Tibial nerve (tissue), 4 donors: Measurements from ENCODE around the gene FUT8.

ENCODE experiments used
- CTCF ChIP-seq, 5 experiments: fragments of 200-600 bp in 3 of 5; fragments of 450-650 bp in 2 of 5; sonication (generic) in 3 of 5; IDR thresholded peaks; one replicate each; pipeline ENCODE4 v1.5.1; 2016 to 2019; ENCODE audit warnings: antibody characterized with exemption in 5 of 5, mild to moderate bottlenecking in 3 of 5, moderate library complexity in 2 of 5
- EP300 ChIP-seq, 2 donors: sonication (generic); formaldehyde crosslinking; IDR thresholded peaks; one replicate each; pipeline ENCODE4 v1.6.1; 2017; ENCODE audit warnings: antibody characterized with exemption in 2 of 2, mild to moderate bottlenecking in 1 of 2

- TF ChIP-seq CTCF (IDR thresholded peaks at IDR 0.05) = no peak
- TF ChIP-seq EP300 (IDR thresholded peaks at IDR 0.05) = no peak
Measured at GRCh38 chr14:65495196-65495595, 82.7 kb downstream of the FUT8 start.
